Measurements from ENCODE around the gene LRRC8B. TPM values are rescaled to one million over a fixed set of nuclear protein-coding genes. Genes with fewer than 3 reads are reported as not detected.

The LRRC8B gene
- total RNA-seq, 2 experiments from 2014 or later, result 4.4 to 9.9 TPM

DNA sequence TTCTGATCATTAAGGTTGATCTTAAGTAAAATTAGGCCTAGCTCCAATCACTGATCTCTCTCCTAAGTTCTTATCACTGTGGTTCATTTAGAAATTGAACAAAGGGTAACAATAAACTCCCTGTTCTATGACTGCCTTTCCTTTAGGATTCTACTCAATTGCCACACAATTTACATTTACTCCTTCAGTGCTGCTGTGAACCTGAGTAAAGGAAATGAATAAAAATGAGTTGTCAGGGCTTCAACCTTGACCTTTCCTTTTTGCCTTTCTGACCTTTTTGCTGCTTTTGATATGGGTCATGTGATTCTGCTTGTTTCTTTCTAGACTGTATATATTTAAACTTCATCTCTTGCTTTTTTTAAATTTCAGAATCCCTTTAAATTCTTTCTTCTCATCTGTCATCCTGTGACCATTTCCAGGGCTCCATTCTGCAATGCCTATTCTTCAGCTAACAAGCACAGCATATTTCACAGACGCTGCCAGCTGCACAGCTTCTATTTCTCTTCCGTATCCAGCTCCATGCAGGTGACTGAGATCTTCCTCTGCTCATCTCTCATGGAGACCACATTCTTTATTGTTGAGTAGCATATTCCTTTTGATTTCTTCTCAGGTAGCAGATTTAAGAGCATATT, 3.2 kb downstream of the LRRC8B start:
- Histone ChIP-seq H4K20me1 (ENCODE audit: insufficient read depth, low read length) (no peaks in the 10 kb centered on the region), H3K36me3 (ENCODE audit: insufficient read depth, low read length) (peaks cover 11% of the 10 kb centered on the region), H3K4me3 (ENCODE audit: low read depth, low read length, poor library complexity, severe bottlenecking) (no peak overlapping the region), H2AFZ (ENCODE audit: low read length) (no peak overlapping the region), H3K4me1 (ENCODE audit: insufficient read depth, low read length, poor library complexity, severe bottlenecking) (peaks cover 44% of the 10 kb centered on the region), H3K9me2 (ENCODE audit: insufficient read depth, low read length) (no peaks in the 10 kb centered on the region), H3K27ac (ENCODE audit: low read depth, low read length, poor library complexity, severe bottlenecking) (no peak overlapping the region), H3K79me2 (ENCODE audit: insufficient read depth, low read depth, low read length) (peaks cover 24% of the 10 kb centered on the region; the same call in 1 of the 2 replicates), H3K9me3 (ENCODE audit: low read length) (no peaks in the 10 kb centered on the region), H3K4me2 (ENCODE audit: low read length) (peak overlapping the region; percentile 84)
- no peak for DNase-seq (ENCODE audit: low spot score)
- ChIA-PET CTCF (ENCODE audit: unreplicated experiment) (no interaction called here), POLR2A (interaction anchor here (0.6 to 1.0 kb wide), 2 partner anchors 11 to 105 kb away, joined by 3 to 6 read pairs; partner anchors contain the start of gene LRRC8C)
- no TSS peak for BruUV-seq (replicated peaks)
- intact Hi-C loops (cut with micrococcal nuclease; ENCODE audit: unreplicated experiment), result no loop called here
- TF ChIP-seq, protein P1, sequence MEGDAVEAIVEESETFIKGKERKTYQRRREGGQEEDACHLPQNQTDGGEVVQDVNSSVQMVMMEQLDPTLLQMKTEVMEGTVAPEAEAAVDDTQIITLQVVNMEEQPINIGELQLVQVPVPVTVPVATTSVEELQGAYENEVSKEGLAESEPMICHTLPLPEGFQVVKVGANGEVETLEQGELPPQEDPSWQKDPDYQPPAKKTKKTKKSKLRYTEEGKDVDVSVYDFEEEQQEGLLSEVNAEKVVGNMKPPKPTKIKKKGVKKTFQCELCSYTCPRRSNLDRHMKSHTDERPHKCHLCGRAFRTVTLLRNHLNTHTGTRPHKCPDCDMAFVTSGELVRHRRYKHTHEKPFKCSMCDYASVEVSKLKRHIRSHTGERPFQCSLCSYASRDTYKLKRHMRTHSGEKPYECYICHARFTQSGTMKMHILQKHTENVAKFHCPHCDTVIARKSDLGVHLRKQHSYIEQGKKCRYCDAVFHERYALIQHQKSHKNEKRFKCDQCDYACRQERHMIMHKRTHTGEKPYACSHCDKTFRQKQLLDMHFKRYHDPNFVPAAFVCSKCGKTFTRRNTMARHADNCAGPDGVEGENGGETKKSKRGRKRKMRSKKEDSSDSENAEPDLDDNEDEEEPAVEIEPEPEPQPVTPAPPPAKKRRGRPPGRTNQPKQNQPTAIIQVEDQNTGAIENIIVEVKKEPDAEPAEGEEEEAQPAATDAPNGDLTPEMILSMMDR (conservative IDR thresholded peaks at IDR 0.05; ENCODE audit: low read length), result no peak
- no peak for TF ChIP-seq EZH2phosphoT487 (IDR thresholded peaks at IDR 0.05; ENCODE audit: borderline replicate concordance, low read depth, low read length)

DNA sequence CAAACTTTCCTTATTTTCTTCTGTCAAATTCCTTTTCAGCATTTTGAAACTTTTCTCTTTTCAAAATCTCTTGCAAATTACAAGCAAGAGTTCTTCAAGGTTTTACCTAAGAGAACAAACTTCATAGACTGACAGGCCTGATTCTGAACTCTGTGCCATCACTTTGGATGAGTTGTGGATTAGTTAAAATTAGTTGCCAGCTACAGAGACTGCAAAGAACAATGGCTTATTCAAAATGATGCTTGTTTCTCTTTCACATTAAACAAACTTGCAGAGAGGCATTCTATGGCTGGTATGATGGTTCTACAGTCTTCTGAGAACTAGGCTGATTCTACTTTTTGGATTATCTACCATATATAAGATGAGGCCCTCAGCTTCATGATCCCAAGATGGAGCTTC, 3.8 kb downstream of the LRRC8B start:
- Histone ChIP-seq H3K4me2 (ENCODE audit: low read length) (peak overlapping the region; percentile 84; the same call in 1 of the 2 replicates), H3K36me3 (ENCODE audit: insufficient read depth, low read length) (peaks cover 11% of the 10 kb centered on the region), H3K9me3 (ENCODE audit: low read length) (no peaks in the 10 kb centered on the region), H3K4me1 (ENCODE audit: insufficient read depth, low read length, poor library complexity, severe bottlenecking) (peaks cover 43% of the 10 kb centered on the region), H3K27ac (ENCODE audit: low read depth, low read length, poor library complexity, severe bottlenecking) (no peak overlapping the region), H2AFZ (ENCODE audit: low read length) (no peak overlapping the region), H3K79me2 (ENCODE audit: insufficient read depth, low read depth, low read length) (peaks cover 24% of the 10 kb centered on the region; the same call in 1 of the 2 replicates), H3K4me3 (ENCODE audit: low read depth, low read length, poor library complexity, severe bottlenecking) (no peak overlapping the region), H3K9me2 (ENCODE audit: insufficient read depth, low read length) (no peaks in the 10 kb centered on the region), H4K20me1 (ENCODE audit: insufficient read depth, low read length) (no peaks in the 10 kb centered on the region)
- no peak for TF ChIP-seq EZH2phosphoT487 (IDR thresholded peaks at IDR 0.05; ENCODE audit: borderline replicate concordance, low read depth, low read length)
- TF ChIP-seq, protein P1 (conservative IDR thresholded peaks at IDR 0.05; ENCODE audit: low read length), result no peak
- no peak for DNase-seq (ENCODE audit: low spot score)
- intact Hi-C loops (cut with micrococcal nuclease; ENCODE audit: unreplicated experiment), result no loop called here
- ChIA-PET POLR2A (interaction anchor here (0.6 to 1.0 kb wide), 2 partner anchors 11 to 104 kb away, joined by 3 to 6 read pairs; partner anchors contain the start of gene LRRC8C), CTCF (ENCODE audit: unreplicated experiment) (no interaction called here)
- no TSS peak for BruUV-seq (replicated peaks)

DNA sequence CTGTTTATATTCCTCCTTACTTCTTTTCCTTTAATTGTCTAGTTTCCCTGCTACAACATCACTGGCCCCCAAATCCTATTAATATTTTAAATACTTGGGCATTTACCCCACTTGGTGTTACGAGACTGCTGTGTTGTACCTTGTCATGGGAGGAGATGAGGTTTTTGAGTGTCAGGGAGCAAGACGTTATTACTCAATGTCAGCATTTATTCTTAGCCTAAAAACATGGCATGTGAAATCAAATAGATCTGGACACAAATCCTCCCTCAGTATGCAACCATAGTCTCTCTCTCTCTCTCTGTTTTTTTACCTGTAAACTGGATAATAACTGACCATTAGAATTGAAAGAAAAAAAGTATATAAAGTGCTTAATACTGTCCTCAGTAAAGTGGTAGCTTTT, 4.6 kb downstream of the LRRC8B start:
- BruUV-seq (replicated peaks), result no TSS peak
- intact Hi-C loops (cut with micrococcal nuclease; ENCODE audit: unreplicated experiment), result no loop called here
- Histone ChIP-seq H3K4me2 (ENCODE audit: low read length) (no peak overlapping the region), H3K4me3 (ENCODE audit: low read depth, low read length, poor library complexity, severe bottlenecking) (no peak overlapping the region), H3K27ac (ENCODE audit: low read depth, low read length, poor library complexity, severe bottlenecking) (no peak overlapping the region), H3K36me3 (ENCODE audit: insufficient read depth, low read length) (peaks cover 11% of the 10 kb centered on the region), H3K9me2 (ENCODE audit: insufficient read depth, low read length) (no peaks in the 10 kb centered on the region), H3K4me1 (ENCODE audit: insufficient read depth, low read length, poor library complexity, severe bottlenecking) (peaks cover 35% of the 10 kb centered on the region), H3K9me3 (ENCODE audit: low read length) (no peaks in the 10 kb centered on the region), H4K20me1 (ENCODE audit: insufficient read depth, low read length) (no peaks in the 10 kb centered on the region), H2AFZ (ENCODE audit: low read length) (no peak overlapping the region), H3K79me2 (ENCODE audit: insufficient read depth, low read depth, low read length) (peaks cover 24% of the 10 kb centered on the region; the same call in 1 of the 2 replicates)
- no peak for DNase-seq (ENCODE audit: low spot score)
- ChIA-PET CTCF (ENCODE audit: unreplicated experiment) (no interaction called here), POLR2A (interaction anchor here (0.8 to 1.4 kb wide), 3 partner anchors 11 to 75 kb away, joined by 3 to 5 read pairs (median 3); no protein-coding TSS in a partner anchor)
- TF ChIP-seq EZH2phosphoT487 (IDR thresholded peaks at IDR 0.05; ENCODE audit: borderline replicate concordance, low read depth, low read length), result no peak
- TF ChIP-seq, protein P1 (conservative IDR thresholded peaks at IDR 0.05; ENCODE audit: low read length), result no peak

Data from OCI-LY7 (cell line).